C1 segment of cervical spinal cord (tissue), 14 donors: ENCODE measurements around the gene ELANE.
"Not testable (repeated sequence)": the region's sequence is repeated elsewhere in the genome, so short reads cannot be mapped to it uniquely, and the experiment has no call there.

ENCODE experiments used
- DNase-seq, 14 donors: peaks; one replicate each; lab custom pipeline; 2025; lab: John Stamatoyannopoulos, UW

ELANE gene

GRCh38 chr19:862581-863314, 10.6 kb downstream of the ELANE start:
- DNase-seq = peak in 2 of 14 donors; percentile 12 to 17

GRCh38 chr19:863315-863620, 11.2 kb downstream of the ELANE start:
- no peak for DNase-seq

- no peak for DNase-seq
Observed at GRCh38 chr19:866769-867300, 14.7 kb downstream of the ELANE start.

GRCh38 chr19:867301-867793, 15.2 kb downstream of the ELANE start:
- DNase-seq = no peak

- DNase-seq = no peak
Observed at GRCh38 chr19:867855-868457, 15.9 kb downstream of the ELANE start.

- no peak for DNase-seq
Observed at GRCh38 chr19:868458-869244, 16.5 kb downstream of the ELANE start.

GRCh38 chr19:869245-870177, 17.4 kb downstream of the ELANE start:
- DNase-seq = no peak

- DNase-seq = no peak
Observed at GRCh38 chr19:870314-870713, 18.2 kb downstream of the ELANE start.

- peak in 3 of 14 donors; percentile 4 to 21 (median 12) for DNase-seq
Observed at GRCh38 chr19:870963-871401, 18.9 kb downstream of the ELANE start.

- no peak for DNase-seq
Observed at GRCh38 chr19:871446-872265, 19.6 kb downstream of the ELANE start.

- no peak for DNase-seq
Observed at GRCh38 chr19:872266-872951, 20.3 kb downstream of the ELANE start.

- no peak for DNase-seq
Observed at GRCh38 chr19:873084-873483, 21.0 kb downstream of the ELANE start.

- DNase-seq = no peak
Observed at GRCh38 chr19:873561-874041, 21.5 kb downstream of the ELANE start.

- no peak for DNase-seq
Observed at GRCh38 chr19:875265-875879, 23.3 kb downstream of the ELANE start.

GRCh38 chr19:876089-876488, 24.0 kb downstream of the ELANE start:
- no peak for DNase-seq

- no peak for DNase-seq
Observed at GRCh38 chr19:876780-877314, 24.7 kb downstream of the ELANE start.

GRCh38 chr19:877992-878660, 26.0 kb downstream of the ELANE start:
- DNase-seq = not testable (repeated sequence)
